Bronchus fibroblast of lung (primary cell): Measurements from ENCODE around the gene TTLL3. TPM values are rescaled to one million over a fixed set of nuclear protein-coding genes. Genes with fewer than 3 reads are reported as not detected.

Source experiments
- total RNA-seq: library from RNA; depleted of rRNA; stranded (reverse); fragments of >200 nt; gene quantifications from 2 replicates; pipeline ENCODE4 v1.2.3, GENCODE V29; 2015

TTLL3 gene
- 8.3 and 8.7 TPM in 2 replicates for total RNA-seq

DNA sequence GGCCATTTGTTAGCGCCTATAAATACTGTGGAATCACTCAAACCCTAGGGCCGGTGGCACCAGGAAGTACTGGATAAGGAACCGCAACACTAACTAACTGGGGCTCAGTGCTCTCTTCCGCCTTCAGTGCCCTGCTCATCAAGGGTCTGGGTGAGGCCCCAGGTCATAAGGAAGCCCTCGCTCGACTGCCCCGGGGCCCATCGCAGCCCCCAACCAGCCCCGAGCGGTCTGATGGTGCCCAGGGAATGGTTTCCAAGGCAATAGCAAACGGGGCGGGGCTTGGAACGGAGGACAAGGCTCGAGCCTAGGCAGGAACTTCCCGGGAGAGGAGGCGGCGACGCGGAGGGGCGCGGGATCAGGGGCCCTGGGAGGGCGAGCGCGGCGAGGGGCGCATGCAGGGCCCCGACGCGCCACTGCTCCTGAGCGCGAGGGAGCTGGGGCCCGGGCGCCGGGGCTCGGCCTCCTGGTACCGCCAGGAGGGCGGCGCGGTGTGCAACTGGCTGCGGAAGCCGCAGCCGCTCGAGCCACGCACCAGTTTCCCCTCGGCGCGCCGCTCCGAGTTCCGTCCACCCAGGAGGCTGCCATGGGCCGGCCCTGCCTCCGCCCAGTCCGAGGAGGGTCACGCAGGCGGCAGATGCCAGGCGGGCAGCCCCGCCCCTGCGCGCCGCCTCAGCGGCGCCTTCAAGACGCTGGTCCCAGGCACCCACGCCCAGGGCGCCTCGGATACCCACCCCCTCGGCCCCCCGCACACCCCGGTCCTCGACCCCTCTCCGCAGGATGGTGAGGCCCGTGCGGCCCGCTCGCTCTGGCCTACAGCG, at the start of gene TTLL3:
Gene TTLL3, plus strand, starts transcription at position 648 of the 818 bp plus-strand sequence. CDS start 400 bp downstream, outside the sequence.

GRCh38 chr3:9769426-9770275, 40.4 kb upstream of the TTLL3 start, which contains the start of gene CAMK1:
CAMK1 (minus strand) TSS chr3:9769947; CDS start chr3:9767749, 2,198 bp downstream.

DNA sequence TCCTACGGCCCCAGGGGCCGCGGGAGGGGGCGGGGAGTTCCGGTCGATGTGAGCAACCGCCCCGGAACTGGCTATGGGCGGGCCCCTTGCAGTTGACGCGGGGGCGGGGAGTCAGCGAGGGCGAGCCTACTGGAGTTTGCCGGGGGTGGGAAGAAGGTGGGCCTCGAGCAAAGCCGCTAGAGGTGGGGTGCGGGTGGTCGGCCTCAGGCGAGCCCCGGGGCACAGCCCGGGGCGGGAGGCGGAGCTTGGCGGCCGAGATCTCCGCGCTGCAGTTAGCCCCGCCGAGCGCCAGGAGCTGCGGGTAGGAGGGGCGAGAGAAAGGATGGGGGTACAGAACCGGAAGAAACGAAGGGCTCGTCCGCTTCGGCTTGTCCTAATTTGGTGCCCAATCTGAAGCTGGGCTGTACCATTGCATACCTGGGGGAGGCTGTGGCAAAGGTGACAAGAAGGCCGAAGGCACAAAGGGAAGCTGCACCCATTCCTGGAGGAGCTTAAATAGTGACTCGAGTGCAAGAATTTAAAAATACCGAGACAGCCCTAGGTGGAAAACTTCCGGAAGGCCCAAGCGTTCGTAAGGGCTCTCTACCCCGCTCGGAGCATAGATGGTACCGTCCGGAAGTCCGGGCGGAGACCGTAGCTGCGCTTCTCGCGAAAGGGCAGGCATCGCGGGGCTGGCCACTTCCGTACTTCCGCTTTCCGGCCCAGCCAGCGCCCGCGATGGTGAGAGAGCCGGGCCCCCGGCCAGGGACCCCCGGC, 17.5 kb upstream of the TTLL3 start, which contains the start of the genes ARPC4 and TADA3:
Gene ARPC4, plus strand, starts transcription at position 678 of the 756 bp plus-strand sequence. Its CDS starts 40 bp downstream, at position 718.
Gene TADA3, minus strand, starts transcription at position 69 of the 756 bp plus-strand sequence. CDS start 1,007 bp downstream, outside the sequence.

DNA sequence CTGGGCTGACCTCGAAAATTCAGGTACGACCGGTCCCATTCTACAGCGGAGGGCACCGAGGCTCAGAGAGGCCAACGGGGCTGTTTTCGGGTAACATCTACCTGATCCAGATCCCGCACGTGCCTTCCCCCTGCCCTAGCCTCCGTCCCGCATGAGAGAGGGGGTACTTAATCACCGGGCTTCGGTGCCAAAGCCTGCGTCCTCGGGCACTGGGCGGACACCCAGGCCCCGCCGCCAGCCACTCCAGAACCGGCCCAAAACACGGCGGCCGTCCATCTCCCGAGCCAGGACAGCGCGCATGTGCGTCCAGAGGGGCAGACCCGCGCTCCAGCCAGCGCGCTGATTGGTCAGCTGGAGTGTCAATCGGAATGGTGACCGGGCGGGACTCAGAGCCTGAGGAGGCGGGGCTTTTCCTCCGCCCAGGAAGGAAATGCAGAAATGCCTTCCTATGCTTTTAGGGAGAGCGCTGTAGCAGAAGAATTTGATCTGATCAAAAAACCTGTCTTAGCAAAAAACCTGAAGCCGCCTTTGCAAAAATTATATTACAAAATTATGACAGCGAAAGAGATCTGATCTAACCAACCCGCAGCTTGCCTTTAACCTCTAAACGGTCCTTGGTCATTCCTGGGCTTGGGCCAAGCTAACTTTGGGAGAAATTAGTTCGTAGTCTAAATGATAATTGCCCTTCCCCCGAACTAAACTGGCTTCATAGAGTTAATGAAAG, 33.8 kb downstream of the TTLL3 start, which contains the start of gene RPUSD3:
Gene RPUSD3, minus strand, starts transcription at position 294 of the 724 bp plus-strand sequence. Its CDS starts 18 bp downstream, at position 276.

DNA sequence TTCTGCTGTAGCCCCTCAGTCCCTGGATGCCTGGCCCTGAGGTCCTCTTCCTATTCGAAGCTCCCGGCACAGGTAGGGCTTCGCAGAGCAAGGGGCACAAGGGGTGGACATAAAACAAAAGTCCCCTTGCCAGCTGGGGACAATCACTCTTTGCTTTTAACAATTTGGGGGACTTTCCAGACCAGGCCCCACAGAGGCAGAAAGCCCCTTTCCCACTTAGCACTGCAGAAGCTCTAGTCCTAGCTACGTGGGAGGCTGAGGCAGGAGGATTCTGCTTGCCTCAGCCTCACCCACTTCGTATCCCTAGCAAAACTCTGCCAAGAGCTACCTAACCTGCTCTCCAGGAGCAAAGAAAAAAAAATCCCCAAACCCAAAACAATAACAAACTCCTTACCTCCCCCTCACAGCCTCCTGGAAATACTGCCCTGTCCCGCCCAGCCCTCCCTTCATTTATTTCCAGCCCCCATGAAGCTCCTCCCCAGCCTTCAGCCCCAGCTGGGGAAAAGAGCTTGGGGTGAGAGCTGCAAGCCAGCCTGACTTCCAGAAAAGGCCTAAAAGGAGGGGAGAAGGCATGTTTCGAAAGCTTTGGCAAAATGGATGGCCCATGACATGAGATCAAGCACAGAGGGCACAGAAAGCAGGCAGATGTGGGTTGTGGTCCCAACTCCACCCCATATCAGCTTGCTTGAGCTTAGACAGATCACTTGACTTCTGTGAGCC, 69.9 kb downstream of the TTLL3 start, which contains the start of gene CIDEC:
Gene CIDEC, minus strand, starts transcription at position 424 of the 720 bp plus-strand sequence. CDS start 1,767 bp downstream, outside the sequence.

Other genes starting within 250 kb of the TTLL3 start
- 29.3 and 29.4 TPM in 2 replicates for gene MTMR14, start 160.8 kb upstream of the TTLL3 start, total RNA-seq
- gene CPNE9, start 106.4 kb upstream of the TTLL3 start, total RNA-seq = under 0.01 and 0.17 TPM in 2 replicates
- gene BRPF1, start 78.5 kb upstream of the TTLL3 start, total RNA-seq = 11.4 and 12.9 TPM in 2 replicates
- 32.8 and 36.0 TPM in 2 replicates for gene OGG1, start 60.3 kb upstream of the TTLL3 start, total RNA-seq
- 41.5 and 45.3 TPM in 2 replicates for gene CAMK1, start 40.3 kb upstream of the TTLL3 start, total RNA-seq
- gene TADA3, start 17.8 kb upstream of the TTLL3 start, total RNA-seq = 81.9 and 89.2 TPM in 2 replicates
- 195 and 196 TPM in 2 replicates for gene ARPC4, start 17.2 kb upstream of the TTLL3 start, total RNA-seq
- gene RPUSD3, start 33.7 kb downstream of the TTLL3 start, total RNA-seq = 51.3 and 56.5 TPM in 2 replicates
- gene CIDEC, start 70.0 kb downstream of the TTLL3 start, total RNA-seq = 0.15 and 0.17 TPM in 2 replicates
- gene JAGN1, start 80.3 kb downstream of the TTLL3 start, total RNA-seq = 45.2 and 54.7 TPM in 2 replicates
- 3.9 and 6.6 TPM in 2 replicates for gene IL17RE, start 92.6 kb downstream of the TTLL3 start, total RNA-seq
- gene IL17RC, start 106.8 kb downstream of the TTLL3 start, total RNA-seq = 40.0 and 44.6 TPM in 2 replicates
- gene CRELD1, start 123.6 kb downstream of the TTLL3 start, total RNA-seq = 12.8 and 14.5 TPM in 2 replicates
- 1.8 and 3.2 TPM in 2 replicates for gene PRRT3, start 142.1 kb downstream of the TTLL3 start, total RNA-seq
- 23.7 and 35.4 TPM in 2 replicates for gene EMC3, start 176.6 kb downstream of the TTLL3 start, total RNA-seq
- 26.2 and 38.7 TPM in 2 replicates for gene FANCD2, start 216.2 kb downstream of the TTLL3 start, total RNA-seq